ENCODE data around the gene GNG14.

The GNG14 gene

GRCh38 chr19:12667731-12668302 lies 20.0 kb upstream of the GNG14 start:
- peaks cover 55% of the 10 kb centered on the region for H3K36me3 ChIP-seq (ENCODE audit: insufficient read depth, low read length)
- H3K4me1 ChIP-seq (ENCODE audit: insufficient read depth, low read length): peaks cover 50% of the 10 kb centered on the region
- H4K20me1 ChIP-seq (ENCODE audit: insufficient read depth, low read length): peaks cover 12% of the 10 kb centered on the region; the same call in 1 of the 2 replicates
- TF ChIP-seq CTCF (IDR thresholded peaks at IDR 0.05; ENCODE audit: borderline replicate concordance, extremely low read depth, low read length, poor library complexity, severe bottlenecking) (no peak), EZH2 (IDR thresholded peaks at IDR 0.05; ENCODE audit: borderline replicate concordance, low read depth, low read length, severe bottlenecking) (no peak)
- peak overlapping the region; percentile 77 for H3K4me2 ChIP-seq (ENCODE audit: insufficient read depth, low read length)
- no peaks in the 10 kb centered on the region for H3K27me3 ChIP-seq (ENCODE audit: insufficient read depth, low read length, poor library complexity)
- no peak overlapping the region for H3K27ac ChIP-seq (ENCODE audit: low read length)
- peak overlapping the region; percentile 74 for H3K9ac ChIP-seq (ENCODE audit: low read depth, low read length)
- H2AFZ ChIP-seq (ENCODE audit: low read depth, low read length): no peak overlapping the region
- DNase-seq: no peak
- ATAC-seq (ENCODE audit: insufficient read depth, low read depth): no peak
- H3K9me3 ChIP-seq (ENCODE audit: insufficient read depth, low read length, severe bottlenecking): no peaks in the 10 kb centered on the region
- H3K4me3 ChIP-seq (ENCODE audit: low read depth in 1 of 2, low read length in 2 of 2): peak overlapping the region in 1 of 2 experiments; percentile 84; a peak in 2 of 4 replicates
- H3K79me2 ChIP-seq (ENCODE audit: insufficient read depth, low read length): peaks cover 62% of the 10 kb centered on the region

- H3K36me3 ChIP-seq (ENCODE audit: insufficient read depth, low read length): peaks cover 55% of the 10 kb centered on the region
- H3K4me2 ChIP-seq (ENCODE audit: insufficient read depth, low read length): peak overlapping the region; percentile 77
- peak overlapping the region; percentile 67 to 84; a peak in 3 of 4 replicates for H3K4me3 ChIP-seq (ENCODE audit: low read depth in 1 of 2, low read length in 2 of 2)
- H4K20me1 ChIP-seq (ENCODE audit: insufficient read depth, low read length): peaks cover 13% of the 10 kb centered on the region; the same call in 1 of the 2 replicates
- H3K9me3 ChIP-seq (ENCODE audit: insufficient read depth, low read length, severe bottlenecking): no peaks in the 10 kb centered on the region
- DNase-seq (no peak), ATAC-seq (ENCODE audit: insufficient read depth, low read depth) (no peak)
- peak overlapping the region; percentile 74 for H3K9ac ChIP-seq (ENCODE audit: low read depth, low read length)
- TF ChIP-seq CTCF (IDR thresholded peaks at IDR 0.05; ENCODE audit: borderline replicate concordance, extremely low read depth, low read length, poor library complexity, severe bottlenecking) (no peak), EZH2 (IDR thresholded peaks at IDR 0.05; ENCODE audit: borderline replicate concordance, low read depth, low read length, severe bottlenecking) (no peak)
- H3K27ac ChIP-seq (ENCODE audit: low read length): peak overlapping the region; percentile 94
- H3K79me2 ChIP-seq (ENCODE audit: insufficient read depth, low read length): peaks cover 65% of the 10 kb centered on the region
- no peak overlapping the region for H2AFZ ChIP-seq (ENCODE audit: low read depth, low read length)
- no peaks in the 10 kb centered on the region for H3K27me3 ChIP-seq (ENCODE audit: insufficient read depth, low read length, poor library complexity)
- peaks cover 50% of the 10 kb centered on the region for H3K4me1 ChIP-seq (ENCODE audit: insufficient read depth, low read length)
These were observed 19.5 kb upstream of the GNG14 start for GRCh38 chr19:12668346-12668745.

GRCh38 chr19:12668932-12669269 lies 18.9 kb upstream of the GNG14 start:
- TF ChIP-seq CTCF (IDR thresholded peaks at IDR 0.05; ENCODE audit: borderline replicate concordance, extremely low read depth, low read length, poor library complexity, severe bottlenecking): no peak
- TF ChIP-seq EZH2 (IDR thresholded peaks at IDR 0.05; ENCODE audit: borderline replicate concordance, low read depth, low read length, severe bottlenecking): no peak
- Histone ChIP-seq H3K36me3 (ENCODE audit: insufficient read depth, low read length) (peaks cover 54% of the 10 kb centered on the region), H4K20me1 (ENCODE audit: insufficient read depth, low read length) (peaks cover 14% of the 10 kb centered on the region), H3K4me2 (ENCODE audit: insufficient read depth, low read length) (peak overlapping the region; percentile 77), H3K9ac (ENCODE audit: low read depth, low read length) (peak overlapping the region; percentile 74), H3K27me3 (ENCODE audit: insufficient read depth, low read length, poor library complexity) (no peaks in the 10 kb centered on the region), H3K27ac (ENCODE audit: low read length) (peak overlapping the region; percentile 94), H3K4me3 (ENCODE audit: low read depth in 1 of 2, low read length in 2 of 2) (peak overlapping the region; percentile 67 to 84; a peak in 3 of 4 replicates), H3K4me1 (ENCODE audit: insufficient read depth, low read length) (peaks cover 50% of the 10 kb centered on the region), H2AFZ (ENCODE audit: low read depth, low read length) (peak overlapping the region; percentile 87), H3K79me2 (ENCODE audit: insufficient read depth, low read length) (peaks cover 66% of the 10 kb centered on the region), H3K9me3 (ENCODE audit: insufficient read depth, low read length, severe bottlenecking) (no peaks in the 10 kb centered on the region)
- ATAC-seq (ENCODE audit: insufficient read depth, low read depth) (no peak), DNase-seq (peak; percentile 57)
